GM21717 (cell line): ENCODE measurements around the gene ZBTB7C.

ENCODE experiments used
- ATAC-seq: cut with Tn5 transposase; IDR thresholded peaks from one replicate; pipeline ENCODE4 v1.9.1; 2021; ENCODE audit warnings: mild to moderate bottlenecking, moderate library complexity; ENCODE audit not compliant: unreplicated experiment

ZBTB7C gene

GRCh38 chr18:48355276-48356115 lies 53.7 kb downstream of the ZBTB7C start:
- ATAC-seq: no peak

GRCh38 chr18:48354746-48355260 lies 54.4 kb downstream of the ZBTB7C start:
- no peak for ATAC-seq

DNA sequence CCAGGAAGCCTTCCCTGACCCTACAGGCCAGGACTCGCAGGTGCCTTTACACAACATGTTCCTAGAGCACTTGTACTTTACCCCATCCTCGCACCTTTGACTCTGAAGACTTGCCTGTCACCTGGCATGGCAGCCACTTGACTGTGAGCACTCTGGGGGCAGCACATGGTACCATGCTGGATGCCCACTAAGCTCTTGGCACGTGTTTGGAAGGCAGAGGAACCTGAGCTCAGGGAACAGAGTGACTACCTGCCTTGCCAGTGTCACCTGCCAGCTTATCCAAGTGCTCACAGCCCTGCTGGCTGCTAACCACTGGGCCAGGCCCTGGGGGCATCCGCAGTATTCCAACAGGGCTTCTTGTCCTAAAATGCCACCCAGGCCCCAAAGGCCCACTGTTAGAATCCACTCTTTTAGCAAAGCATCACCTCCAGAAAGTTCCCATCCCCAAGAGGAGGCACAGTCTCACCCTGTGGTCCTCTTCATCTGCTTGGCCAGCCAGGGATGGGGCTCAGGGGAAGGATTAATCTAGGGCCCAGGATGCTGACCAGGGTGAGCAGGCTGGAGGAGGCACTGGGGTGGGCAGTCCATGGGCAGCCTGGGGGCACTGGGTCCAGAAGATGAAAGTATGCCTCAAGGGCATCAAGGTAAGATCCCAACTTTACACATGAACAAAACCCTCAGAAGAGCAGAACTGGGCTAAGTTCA lies 57.0 kb downstream of the ZBTB7C start:
- no peak for ATAC-seq

DNA sequence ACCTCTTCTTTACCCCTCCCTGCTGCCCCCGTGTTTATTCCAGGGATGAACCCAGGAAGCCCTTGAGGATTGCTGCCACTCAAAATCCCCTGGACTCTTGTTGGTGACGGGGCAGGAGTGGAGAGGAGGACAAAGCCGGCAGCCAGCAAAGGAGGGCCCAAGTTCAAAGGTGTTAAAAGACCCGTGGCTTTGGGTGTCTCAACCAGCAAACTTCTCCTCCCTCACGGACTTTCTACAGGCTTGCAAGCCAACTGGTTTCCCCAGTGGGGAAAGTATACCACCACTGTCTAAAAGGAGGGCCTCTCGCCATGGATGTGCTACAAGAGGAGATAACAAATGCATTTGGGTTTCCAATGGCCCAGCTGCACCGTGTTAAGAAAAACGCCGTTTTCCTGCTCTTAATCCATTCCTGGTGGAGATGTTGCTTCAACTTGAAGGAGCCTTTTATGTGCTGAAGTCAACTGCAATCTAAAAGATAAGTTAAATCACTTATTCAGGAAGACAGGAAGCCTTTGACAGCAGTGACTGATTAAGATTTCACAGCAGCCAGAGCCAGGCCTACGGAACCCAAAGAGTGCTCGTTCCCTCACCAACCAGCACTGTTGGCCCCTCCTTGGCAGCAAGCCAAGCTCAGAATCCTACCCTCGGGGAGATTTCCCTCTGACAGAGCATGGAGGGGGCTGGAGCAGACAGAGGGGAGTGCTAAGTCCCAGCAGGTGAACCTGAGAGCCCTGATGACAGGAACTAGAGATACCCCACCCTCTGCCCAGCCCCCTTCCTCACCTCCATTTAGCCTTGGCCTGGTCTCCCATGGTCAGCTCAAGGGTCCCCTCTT lies 57.8 kb downstream of the ZBTB7C start:
- no peak for ATAC-seq

GRCh38 chr18:48348739-48349138 lies 60.4 kb downstream of the ZBTB7C start:
- no peak for ATAC-seq

GRCh38 chr18:48347756-48348326 lies 61.3 kb downstream of the ZBTB7C start:
- no peak for ATAC-seq

DNA sequence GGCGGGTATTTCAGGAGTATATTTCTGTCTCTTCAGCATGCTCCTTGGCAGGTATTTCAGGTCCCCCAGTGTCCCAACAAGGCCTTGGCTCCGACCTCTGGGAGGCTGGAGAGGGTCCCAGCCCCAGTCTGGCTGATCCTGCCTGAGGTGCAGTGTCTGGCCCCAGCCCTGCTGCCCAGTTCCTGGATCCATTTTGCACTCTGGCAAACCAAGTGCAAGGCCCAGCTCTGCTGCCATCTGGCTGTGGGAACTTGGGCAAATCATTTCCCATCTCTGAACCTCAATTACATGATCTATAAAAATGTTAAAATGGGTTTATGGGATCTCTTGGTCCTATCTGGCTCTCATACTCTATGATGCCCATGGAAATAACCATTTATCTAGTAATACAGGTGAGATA lies 63.6 kb downstream of the ZBTB7C start:
- no peak for ATAC-seq

GRCh38 chr18:48342581-48342980 lies 66.6 kb downstream of the ZBTB7C start:
- no peak for ATAC-seq

DNA sequence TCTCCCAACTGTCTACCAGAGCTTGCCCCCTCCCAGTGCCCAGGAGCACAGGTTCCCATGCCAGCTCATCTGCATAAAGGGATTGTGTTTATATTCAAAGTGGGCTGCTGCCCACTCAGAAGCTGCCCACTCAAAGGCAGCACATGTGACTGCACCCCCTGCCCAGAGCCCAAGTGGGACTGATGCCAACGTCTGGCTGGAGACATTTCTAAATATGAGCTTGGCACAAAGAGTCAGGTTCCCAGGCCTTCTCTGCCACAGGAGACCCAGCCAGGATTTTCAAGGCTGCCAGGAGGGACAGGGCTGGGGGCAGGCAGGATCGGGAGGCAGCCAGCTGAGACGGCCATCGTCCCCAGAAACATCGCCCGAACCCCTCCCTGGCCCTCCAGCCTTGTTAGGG lies 67.1 kb downstream of the ZBTB7C start:
- ATAC-seq: no peak

DNA sequence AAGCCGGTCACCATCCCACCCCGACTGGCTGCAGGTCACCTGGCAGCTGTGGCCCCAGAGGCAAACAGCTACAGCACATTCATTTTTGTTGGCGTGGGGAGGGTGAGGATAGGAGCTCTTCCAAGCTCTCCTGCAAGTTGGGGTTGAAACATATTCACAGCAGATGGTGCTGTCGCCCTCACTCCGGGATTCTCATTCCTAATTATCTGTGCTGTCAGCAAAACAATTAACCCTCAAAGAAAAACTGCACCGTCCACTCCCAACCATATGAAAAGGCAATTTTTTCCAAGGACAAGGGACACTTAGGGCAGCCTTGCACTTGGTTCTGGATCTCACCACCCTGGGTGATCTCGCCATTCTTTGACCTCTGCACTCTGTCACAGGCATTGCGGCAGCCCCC lies 68.6 kb downstream of the ZBTB7C start:
- ATAC-seq: no peak

GRCh38 chr18:48339692-48340091 lies 69.5 kb downstream of the ZBTB7C start:
- ATAC-seq: no peak

- no peak for ATAC-seq
These were observed 70.3 kb downstream of the ZBTB7C start for GRCh38 chr18:48338915-48339314.

DNA sequence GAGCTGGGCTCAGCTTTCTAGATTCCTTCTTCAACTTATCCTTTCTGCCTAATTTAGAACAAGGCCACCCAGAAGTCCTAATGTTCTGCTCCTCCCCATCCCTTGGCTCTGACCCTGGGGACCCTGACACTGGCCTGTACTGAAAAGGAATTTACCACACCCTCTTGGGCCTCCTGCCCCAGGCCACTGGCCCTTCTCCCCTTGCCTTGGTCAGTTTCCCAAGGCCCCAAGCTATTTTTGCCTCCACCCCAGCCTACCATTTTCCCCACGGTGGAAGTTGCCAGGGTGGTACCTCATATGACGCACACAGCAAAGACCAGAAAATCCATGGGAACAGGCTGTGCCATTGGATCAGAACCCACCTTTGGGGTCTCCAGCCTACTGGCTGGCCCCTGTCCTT lies 72.1 kb downstream of the ZBTB7C start:
- no peak for ATAC-seq

GRCh38 chr18:48336332-48336731 lies 72.9 kb downstream of the ZBTB7C start:
- no peak for ATAC-seq

GRCh38 chr18:48335829-48336228 lies 73.4 kb downstream of the ZBTB7C start:
- no peak for ATAC-seq

GRCh38 chr18:48334845-48335244 lies 74.3 kb downstream of the ZBTB7C start:
- ATAC-seq: no peak

GRCh38 chr18:48333563-48333962 lies 75.6 kb downstream of the ZBTB7C start:
- ATAC-seq: no peak

- ATAC-seq: no peak
These were observed 78.9 kb downstream of the ZBTB7C start for GRCh38 chr18:48330016-48330991.

DNA sequence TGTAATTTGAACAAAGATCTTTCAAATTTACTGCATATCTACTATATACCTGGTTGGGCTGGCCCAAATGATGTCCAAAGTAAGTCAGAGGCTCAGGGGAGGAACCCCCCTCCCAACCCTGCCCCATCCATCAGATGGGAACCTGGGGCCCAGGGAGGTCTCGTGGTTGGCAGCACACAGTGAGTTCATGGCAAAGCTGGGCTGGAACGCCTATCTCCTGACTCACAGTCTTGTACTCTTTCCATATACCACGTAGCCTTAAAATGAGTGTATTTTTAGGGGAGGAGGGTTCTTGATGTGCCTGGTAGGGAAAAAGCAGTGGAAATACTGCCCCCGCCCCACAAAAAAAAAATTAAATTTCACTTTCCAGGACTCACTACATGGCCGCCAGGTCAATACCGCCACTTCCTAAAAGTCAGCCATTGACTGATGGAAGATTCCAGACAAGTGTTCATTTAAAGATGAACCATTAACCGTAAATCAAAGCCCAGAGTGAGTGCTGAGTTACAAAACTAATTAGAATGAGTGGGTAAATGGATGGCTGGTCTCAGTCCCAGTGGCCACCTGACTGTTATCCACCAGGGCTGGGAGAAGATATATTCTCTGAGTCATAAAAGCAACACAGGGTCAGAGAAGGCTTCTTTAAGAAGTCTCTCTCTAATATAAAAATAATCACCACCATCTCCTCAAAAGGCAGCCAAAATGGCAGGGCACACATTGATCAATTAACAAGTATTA lies 80.5 kb downstream of the ZBTB7C start:
- no peak for ATAC-seq
